Astrocyte (in vitro differentiated cells and primary cell): Measurements from ENCODE around the gene TANGO6.
"Not testable (repeated sequence)": the region's sequence is repeated elsewhere in the genome, so short reads cannot be mapped to it uniquely, and the experiment has no call there.

Experiments
- CTCF ChIP-seq: IDR thresholded peaks from 2 replicates; pipeline ENCODE4 v1.5.1; 2011; ENCODE audit warnings: low read depth, mild to moderate bottlenecking, inconsistent platforms, low read length, moderate library complexity; ENCODE audit not compliant: insufficient read depth
- EZH2 ChIP-seq: IDR thresholded peaks from 2 replicates; pipeline ENCODE4 v1.6.1; 2012; ENCODE audit warnings: mild to moderate bottlenecking, low read length, inconsistent platforms; ENCODE audit not compliant: insufficient read depth

- TF ChIP-seq EZH2, CTCF: not testable (repeated sequence)
These were observed 281.1 kb downstream of the TANGO6 start for GRCh38 chr16:69124406-69124805.
